HepG2 (cell line): ENCODE measurements around the gene ZFAND2A. TPM values are rescaled to one million over a fixed set of nuclear protein-coding genes. Genes with fewer than 3 reads are reported as not detected.
A peak's percentile ranks its signal among the peaks of the same experiment; 100 is the strongest.

Source experiments
- ATF7 ChIP-seq, 2 experiments: fragments of 450-650 bp in 1 of 2; sonication (generic) in 1 of 2; formaldehyde crosslinking in 1 of 2; IDR thresholded peaks; 2 replicates each; pipeline versions ENCODE4 v1.4.0 to v1.6.1; 2016 to 2020; ENCODE audit warnings: antibody characterized with exemption in 1 of 2, mild to moderate bottlenecking in 1 of 2, missing genetic modification reagents in 1 of 2
- CHD2 ChIP-seq: IDR thresholded peaks from 2 replicates; pipeline ENCODE4 v1.6.1; 2011; ENCODE audit warnings: low read depth, low read length, improper control_type of control experiment
- ETV5 ChIP-seq: IDR thresholded peaks from 2 replicates; pipeline ENCODE4 v1.6.1; 2018; ENCODE audit warnings: missing biosample characterization, missing genetic modification reagents, inconsistent platforms, borderline replicate concordance
- HDAC1 ChIP-seq: sonication (generic); formaldehyde crosslinking; IDR thresholded peaks from 2 replicates; pipeline ENCODE4 v1.5.1; 2020; ENCODE audit warnings: mild to moderate bottlenecking, missing genetic modification reagents
- NFE2L1 ChIP-seq: sonication (generic); formaldehyde crosslinking; IDR thresholded peaks from 2 replicates; pipeline ENCODE4 v1.4.0; 2020; ENCODE audit warnings: missing genetic modification reagents, mild to moderate bottlenecking, borderline replicate concordance
- NFIC ChIP-seq: IDR thresholded peaks from 2 replicates; pipeline ENCODE4 v1.6.1; 2012; ENCODE audit warnings: mild to moderate bottlenecking, low read length, inconsistent platforms
- POLR2AphosphoS2 ChIP-seq: IDR thresholded peaks from 2 replicates; pipeline ENCODE4 v1.6.1; 2011; ENCODE audit warnings: low read depth, low read length, improper control_type of control experiment
- POLR2AphosphoS5 ChIP-seq: IDR thresholded peaks from 2 replicates; pipeline ENCODE4 v1.6.1; 2012; ENCODE audit warnings: low read depth, low read length
- REPIN1 ChIP-seq: sonication (generic); formaldehyde crosslinking; IDR thresholded peaks from 2 replicates; pipeline ENCODE4 v1.8.0; 2022; ENCODE audit warnings: missing genetic modification reagents, low read depth, mild to moderate bottlenecking, borderline replicate concordance
- SALL1 ChIP-seq: sonication (generic); formaldehyde crosslinking; IDR thresholded peaks from 2 replicates; pipeline ENCODE4 v1.8.0; 2022; ENCODE audit warnings: mild to moderate bottlenecking, missing genetic modification reagents
- SIN3B ChIP-seq: fragments of 150-350 bp; IDR thresholded peaks from 2 replicates; pipeline ENCODE4 v1.6.1; 2014; ENCODE audit warnings: low read length
- TOPORS ChIP-seq: sonication (generic); formaldehyde crosslinking; IDR thresholded peaks from 2 replicates; pipeline ENCODE4 v1.8.0; 2023; ENCODE audit warnings: mild to moderate bottlenecking, missing genetic modification reagents
- ZBTB42 ChIP-seq: sonication (generic); formaldehyde crosslinking; IDR thresholded peaks from 2 replicates; pipeline ENCODE4 v1.5.0; 2020; ENCODE audit warnings: mild to moderate bottlenecking, missing genetic modification reagents
- ZNF264 ChIP-seq: sonication (generic); formaldehyde crosslinking; IDR thresholded peaks from 2 replicates; pipeline ENCODE4 v1.4.0; 2020; ENCODE audit warnings: missing genetic modification reagents
- ZNF431 ChIP-seq: sonication (generic); formaldehyde crosslinking; IDR thresholded peaks from 2 replicates; pipeline ENCODE4 v1.9.0; 2022; ENCODE audit warnings: missing genetic modification reagents, low read depth, mild to moderate bottlenecking, borderline replicate concordance
- ZSCAN25 ChIP-seq: sonication (generic); formaldehyde crosslinking; IDR thresholded peaks from 2 replicates; pipeline ENCODE4 v1.8.0; 2022; ENCODE audit warnings: mild to moderate bottlenecking, missing genetic modification reagents
- polyA plus RNA-seq, 8 experiments: library from polyadenylated mRNA; depleted of rRNA in 3 of 8; stranded (reverse) in 7 of 8; unstranded in 1 of 8; fragments of >200 nt; fragmentation: Illumina TruSeq in 4 of 8; extraction: Trizol in 4 of 8; gene quantifications; 2 replicates each; pipeline versions ENCODE4 v1.2.1 to v1.2.3, GENCODE V29; 2011 to 2016; ENCODE audit warnings: low read depth in 4 of 8, missing spikeins in 1 of 8, mixed read lengths in 1 of 8; ENCODE audit not compliant: insufficient read depth in 1 of 8
- total RNA-seq, 5 experiments: library from RNA; depleted of rRNA; stranded (reverse); fragments of >200 nt; fragmentation: Illumina TruSeq; extraction: Trizol; gene quantifications; 2 replicates each; pipeline ENCODE4 v1.2.3, GENCODE V29; 2016; ENCODE audit warnings: low read depth in 1 of 5
- TF ChIP-seq, protein P1 (sequence below): sonication (generic); formaldehyde crosslinking; IDR thresholded peaks from 2 replicates; pipeline ENCODE4 v1.8.1; 2023; ENCODE audit warnings: mild to moderate bottlenecking, missing genetic modification reagents, borderline replicate concordance
- TF ChIP-seq, protein P2 (sequence below): IDR thresholded peaks from 2 replicates; pipeline ENCODE4 v1.6.1; 2016; ENCODE audit warnings: low read depth, missing genetic modification reagents, missing compliant biosample characterization
- TF ChIP-seq, protein P3 (sequence below): sonication (generic); formaldehyde crosslinking; IDR thresholded peaks from 2 replicates; pipeline ENCODE4 v1.4.0; 2020; ENCODE audit warnings: missing genetic modification reagents; ENCODE audit errors: not compliant biosample characterization
- TF ChIP-seq, protein P4 (sequence below): sonication (generic); formaldehyde crosslinking; IDR thresholded peaks from 2 replicates; pipeline ENCODE4 v1.4.0; 2020; ENCODE audit warnings: mild to moderate bottlenecking, missing genetic modification reagents
- TF ChIP-seq, protein P5 (sequence below): sonication (generic); formaldehyde crosslinking; conservative IDR thresholded peaks from 2 replicates; pipeline ENCODE4 v1.8.0; 2022; ENCODE audit warnings: mild to moderate bottlenecking, moderate library complexity, missing genetic modification reagents

ZFAND2A gene
- total and polyA plus RNA-seq, 2 of the 13 experiments (the other 11 are each of a cell fraction or from before 2014, with no cell fraction given) = 140 to 153 TPM

DNA sequence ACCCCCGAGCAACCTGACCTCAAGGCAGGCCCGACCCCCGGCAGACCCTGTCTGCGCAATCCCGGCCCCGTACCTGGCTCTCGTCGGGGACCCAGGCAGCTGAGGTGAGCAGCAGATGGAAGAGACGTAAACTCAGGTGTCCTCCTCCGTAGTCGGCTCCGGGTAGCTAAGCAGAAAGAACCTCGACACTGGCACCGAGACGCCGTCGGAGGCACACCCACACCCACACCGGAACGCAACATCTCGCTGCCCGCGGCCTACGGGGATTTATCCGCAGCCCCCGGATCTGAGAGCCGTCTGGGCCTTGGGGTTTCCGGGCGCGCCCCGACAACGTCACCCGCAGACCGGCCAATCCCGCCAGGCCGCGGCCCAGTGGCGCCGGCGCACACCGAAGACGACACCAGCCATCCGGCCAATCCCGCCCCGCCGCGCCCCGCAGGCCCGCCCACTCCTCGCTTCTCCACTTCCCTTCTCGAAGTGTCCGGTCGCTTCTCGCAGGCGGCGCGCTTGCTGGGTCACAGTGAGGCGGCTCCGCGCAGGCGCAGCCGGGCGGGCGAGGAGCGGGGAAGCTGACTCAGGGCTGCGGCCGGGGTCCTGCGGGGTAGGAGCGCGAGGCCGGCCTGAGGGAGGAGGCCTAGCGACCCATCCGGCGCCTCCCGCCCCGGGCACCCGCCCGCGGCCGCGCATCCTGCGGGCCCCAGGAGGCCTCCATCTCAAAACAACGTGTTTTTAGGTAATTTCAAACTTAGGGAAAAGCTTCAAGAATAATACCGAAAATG, at the start of gene ZFAND2A (continued):
- TF ChIP-seq HDAC1 (peak; percentile 88; the same call in 1 of the 2 replicates), TOPORS (CRISPR knock-in tag) (peak; percentile 43; the same call in 1 of the 2 replicates), SIN3B (peak; percentile 94), ETV5 (CRISPR knock-in tag) (peak; percentile 58), SALL1 (CRISPR knock-in tag) (peak; percentile 67), ZNF264 (CRISPR knock-in tag) (no peak), ATF7 (IDR thresholded peaks at IDR 0.05) (no peak), ATF7 (CRISPR knock-in tag; IDR thresholded peaks at IDR 0.05) (no peak), ZSCAN25 (CRISPR knock-in tag) (peak; percentile 73), NFIC (no peak), NFE2L1 (0 out of 2 replicates have a peak, but pooled peaks have one; percentile 72), CHD2 (peak; percentile 79), ZNF431 (CRISPR knock-in tag) (peak; percentile 60; the same call in 1 of the 2 replicates), ZBTB42 (CRISPR knock-in tag) (0 out of 2 replicates have a peak, but pooled peaks have one; percentile 1), REPIN1 (peak; percentile 24; the same call in 1 of the 2 replicates), POLR2AphosphoS5 (peak; percentile 67), POLR2AphosphoS2 (no peak)
- TF ChIP-seq, protein P1, sequence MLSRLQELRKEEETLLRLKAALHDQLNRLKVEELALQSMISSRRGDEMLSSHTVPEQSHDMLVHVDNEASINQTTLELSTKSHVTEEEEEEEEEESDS (CRISPR knock-in tag) = no peak
- TF ChIP-seq, protein P2, sequence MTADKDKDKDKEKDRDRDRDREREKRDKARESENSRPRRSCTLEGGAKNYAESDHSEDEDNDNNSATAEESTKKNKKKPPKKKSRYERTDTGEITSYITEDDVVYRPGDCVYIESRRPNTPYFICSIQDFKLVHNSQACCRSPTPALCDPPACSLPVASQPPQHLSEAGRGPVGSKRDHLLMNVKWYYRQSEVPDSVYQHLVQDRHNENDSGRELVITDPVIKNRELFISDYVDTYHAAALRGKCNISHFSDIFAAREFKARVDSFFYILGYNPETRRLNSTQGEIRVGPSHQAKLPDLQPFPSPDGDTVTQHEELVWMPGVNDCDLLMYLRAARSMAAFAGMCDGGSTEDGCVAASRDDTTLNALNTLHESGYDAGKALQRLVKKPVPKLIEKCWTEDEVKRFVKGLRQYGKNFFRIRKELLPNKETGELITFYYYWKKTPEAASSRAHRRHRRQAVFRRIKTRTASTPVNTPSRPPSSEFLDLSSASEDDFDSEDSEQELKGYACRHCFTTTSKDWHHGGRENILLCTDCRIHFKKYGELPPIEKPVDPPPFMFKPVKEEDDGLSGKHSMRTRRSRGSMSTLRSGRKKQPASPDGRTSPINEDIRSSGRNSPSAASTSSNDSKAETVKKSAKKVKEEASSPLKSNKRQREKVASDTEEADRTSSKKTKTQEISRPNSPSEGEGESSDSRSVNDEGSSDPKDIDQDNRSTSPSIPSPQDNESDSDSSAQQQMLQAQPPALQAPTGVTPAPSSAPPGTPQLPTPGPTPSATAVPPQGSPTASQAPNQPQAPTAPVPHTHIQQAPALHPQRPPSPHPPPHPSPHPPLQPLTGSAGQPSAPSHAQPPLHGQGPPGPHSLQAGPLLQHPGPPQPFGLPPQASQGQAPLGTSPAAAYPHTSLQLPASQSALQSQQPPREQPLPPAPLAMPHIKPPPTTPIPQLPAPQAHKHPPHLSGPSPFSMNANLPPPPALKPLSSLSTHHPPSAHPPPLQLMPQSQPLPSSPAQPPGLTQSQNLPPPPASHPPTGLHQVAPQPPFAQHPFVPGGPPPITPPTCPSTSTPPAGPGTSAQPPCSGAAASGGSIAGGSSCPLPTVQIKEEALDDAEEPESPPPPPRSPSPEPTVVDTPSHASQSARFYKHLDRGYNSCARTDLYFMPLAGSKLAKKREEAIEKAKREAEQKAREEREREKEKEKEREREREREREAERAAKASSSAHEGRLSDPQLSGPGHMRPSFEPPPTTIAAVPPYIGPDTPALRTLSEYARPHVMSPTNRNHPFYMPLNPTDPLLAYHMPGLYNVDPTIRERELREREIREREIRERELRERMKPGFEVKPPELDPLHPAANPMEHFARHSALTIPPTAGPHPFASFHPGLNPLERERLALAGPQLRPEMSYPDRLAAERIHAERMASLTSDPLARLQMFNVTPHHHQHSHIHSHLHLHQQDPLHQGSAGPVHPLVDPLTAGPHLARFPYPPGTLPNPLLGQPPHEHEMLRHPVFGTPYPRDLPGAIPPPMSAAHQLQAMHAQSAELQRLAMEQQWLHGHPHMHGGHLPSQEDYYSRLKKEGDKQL = no peak
- TF ChIP-seq, protein P3, sequence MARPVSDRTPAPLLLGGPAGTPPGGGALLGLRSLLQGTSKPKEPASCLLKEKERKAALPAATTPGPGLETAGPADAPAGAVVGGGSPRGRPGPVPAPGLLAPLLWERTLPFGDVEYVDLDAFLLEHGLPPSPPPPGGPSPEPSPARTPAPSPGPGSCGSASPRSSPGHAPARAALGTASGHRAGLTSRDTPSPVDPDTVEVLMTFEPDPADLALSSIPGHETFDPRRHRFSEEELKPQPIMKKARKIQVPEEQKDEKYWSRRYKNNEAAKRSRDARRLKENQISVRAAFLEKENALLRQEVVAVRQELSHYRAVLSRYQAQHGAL (CRISPR knock-in tag) = peak; percentile 56
- TF ChIP-seq, protein P4, sequence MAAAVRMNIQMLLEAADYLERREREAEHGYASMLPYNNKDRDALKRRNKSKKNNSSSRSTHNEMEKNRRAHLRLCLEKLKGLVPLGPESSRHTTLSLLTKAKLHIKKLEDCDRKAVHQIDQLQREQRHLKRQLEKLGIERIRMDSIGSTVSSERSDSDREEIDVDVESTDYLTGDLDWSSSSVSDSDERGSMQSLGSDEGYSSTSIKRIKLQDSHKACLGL = peak; percentile 84
- TF ChIP-seq, protein P5, sequence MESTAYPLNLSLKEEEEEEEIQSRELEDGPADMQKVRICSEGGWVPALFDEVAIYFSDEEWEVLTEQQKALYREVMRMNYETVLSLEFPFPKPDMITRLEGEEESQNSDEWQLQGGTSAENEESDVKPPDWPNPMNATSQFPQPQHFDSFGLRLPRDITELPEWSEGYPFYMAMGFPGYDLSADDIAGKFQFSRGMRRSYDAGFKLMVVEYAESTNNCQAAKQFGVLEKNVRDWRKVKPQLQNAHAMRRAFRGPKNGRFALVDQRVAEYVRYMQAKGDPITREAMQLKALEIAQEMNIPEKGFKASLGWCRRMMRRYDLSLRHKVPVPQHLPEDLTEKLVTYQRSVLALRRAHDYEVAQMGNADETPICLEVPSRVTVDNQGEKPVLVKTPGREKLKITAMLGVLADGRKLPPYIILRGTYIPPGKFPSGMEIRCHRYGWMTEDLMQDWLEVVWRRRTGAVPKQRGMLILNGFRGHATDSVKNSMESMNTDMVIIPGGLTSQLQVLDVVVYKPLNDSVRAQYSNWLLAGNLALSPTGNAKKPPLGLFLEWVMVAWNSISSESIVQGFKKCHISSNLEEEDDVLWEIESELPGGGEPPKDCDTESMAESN (CRISPR knock-in tag) = peak; percentile 86
